Measurements from ENCODE around the gene PTH2.
A peak's percentile ranks its signal among the peaks of the same experiment; 100 is the strongest.

PTH2 gene

DNA sequence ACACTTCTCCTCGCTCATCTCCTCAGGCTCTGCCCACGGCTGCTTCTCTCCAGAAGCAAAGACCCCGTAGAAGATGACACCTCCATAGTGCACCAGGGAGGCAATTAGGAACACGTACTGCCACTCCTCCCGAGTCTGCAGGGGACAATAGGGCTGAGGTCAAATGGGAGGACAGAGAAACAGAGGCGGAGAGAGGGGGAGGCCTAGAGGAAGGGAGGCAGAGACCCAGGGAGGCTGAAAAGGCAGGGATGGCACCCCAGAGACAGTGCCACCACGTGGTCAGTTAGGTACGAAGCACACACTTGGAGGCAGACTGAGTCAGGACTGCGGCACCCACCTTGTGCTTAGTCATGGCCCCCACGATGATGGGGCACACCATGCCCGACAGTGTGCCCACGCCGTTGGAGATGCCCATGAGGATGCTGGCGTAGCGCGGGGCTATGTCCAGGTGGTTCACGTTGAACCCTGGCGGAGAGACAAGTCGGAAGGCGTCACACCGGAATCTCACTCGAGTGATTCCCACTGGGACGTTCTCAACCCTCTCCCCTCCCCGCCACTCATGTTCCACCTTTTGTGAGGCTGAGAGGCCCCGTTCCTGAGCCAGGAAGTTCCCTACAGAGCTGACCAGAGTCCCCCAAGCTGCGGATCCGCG, 7.6 kb upstream of the PTH2 start:
- DNase-seq (peak; percentile 45), ATAC-seq (peak; percentile 54)

DNA sequence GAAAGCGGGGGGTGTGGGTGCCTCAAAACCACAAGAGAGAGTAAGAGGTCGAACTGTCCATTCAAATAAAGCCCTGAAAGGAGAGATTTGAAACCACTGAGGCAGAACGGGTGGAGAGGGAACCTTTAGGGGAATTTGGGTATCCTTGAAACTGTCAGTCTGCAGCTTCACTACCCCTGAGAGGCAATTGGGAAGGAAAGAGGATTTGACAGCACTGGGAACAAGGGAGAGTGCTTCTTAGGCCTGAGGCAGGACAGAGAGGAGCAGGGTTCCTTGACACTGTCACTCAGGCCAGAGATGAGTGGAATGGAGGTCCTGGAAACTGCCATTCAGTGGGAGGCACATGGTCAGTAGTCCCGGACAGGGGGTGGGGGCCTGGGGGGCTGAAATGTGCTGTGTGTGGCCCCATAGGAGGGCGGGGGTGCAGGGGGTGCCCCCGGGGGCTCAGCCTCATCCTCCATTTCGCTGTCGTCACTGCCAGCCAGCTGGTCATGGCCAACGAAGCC, 7.0 kb upstream of the PTH2 start:
- ATAC-seq (no peak), DNase-seq (no peak)

DNA sequence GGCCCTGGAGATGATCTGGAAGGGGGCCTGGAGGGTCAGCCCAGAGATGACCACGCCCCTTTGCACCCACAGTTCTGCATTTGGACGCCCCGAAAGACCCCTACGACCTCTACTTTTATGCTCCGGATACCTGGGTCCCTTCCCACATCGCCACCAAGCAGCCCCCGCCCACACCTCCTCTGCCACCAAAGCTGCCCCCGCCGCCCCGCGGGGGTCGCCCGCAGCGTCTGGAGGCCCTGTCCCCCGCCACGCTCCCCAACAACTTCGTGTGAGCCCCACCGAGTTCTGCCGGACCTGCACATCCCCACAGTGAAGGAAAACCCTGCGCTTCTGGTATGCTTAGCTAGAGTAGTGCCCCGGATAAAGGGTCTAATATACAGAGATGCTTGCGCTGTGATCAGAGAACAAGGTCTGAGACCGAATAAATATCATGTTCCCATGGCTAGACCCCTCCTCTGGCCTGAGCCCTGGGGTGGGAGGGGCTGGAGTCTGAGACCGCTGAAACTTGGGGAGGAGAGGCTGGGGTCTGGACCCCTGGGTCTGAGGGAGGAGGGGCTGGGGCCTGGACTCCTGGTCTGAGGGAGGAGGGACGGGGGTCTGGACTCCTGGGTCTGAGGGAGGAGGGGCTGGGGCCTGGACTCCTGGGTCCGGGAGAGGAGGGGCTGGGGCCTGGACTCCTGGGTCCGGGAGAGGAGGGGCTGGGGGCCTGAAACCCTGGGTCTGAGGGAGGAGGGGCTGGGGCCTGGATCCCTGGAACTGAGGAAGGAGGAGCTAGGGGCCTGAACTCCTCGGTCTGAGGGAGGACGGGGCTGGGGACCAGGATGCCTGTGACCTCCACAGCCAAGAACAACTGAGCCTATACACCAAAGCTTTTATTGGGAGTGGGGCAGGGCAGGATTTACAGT, 5.6 kb upstream of the PTH2 start:
- ATAC-seq (no peak), DNase-seq (no peak)

DNA sequence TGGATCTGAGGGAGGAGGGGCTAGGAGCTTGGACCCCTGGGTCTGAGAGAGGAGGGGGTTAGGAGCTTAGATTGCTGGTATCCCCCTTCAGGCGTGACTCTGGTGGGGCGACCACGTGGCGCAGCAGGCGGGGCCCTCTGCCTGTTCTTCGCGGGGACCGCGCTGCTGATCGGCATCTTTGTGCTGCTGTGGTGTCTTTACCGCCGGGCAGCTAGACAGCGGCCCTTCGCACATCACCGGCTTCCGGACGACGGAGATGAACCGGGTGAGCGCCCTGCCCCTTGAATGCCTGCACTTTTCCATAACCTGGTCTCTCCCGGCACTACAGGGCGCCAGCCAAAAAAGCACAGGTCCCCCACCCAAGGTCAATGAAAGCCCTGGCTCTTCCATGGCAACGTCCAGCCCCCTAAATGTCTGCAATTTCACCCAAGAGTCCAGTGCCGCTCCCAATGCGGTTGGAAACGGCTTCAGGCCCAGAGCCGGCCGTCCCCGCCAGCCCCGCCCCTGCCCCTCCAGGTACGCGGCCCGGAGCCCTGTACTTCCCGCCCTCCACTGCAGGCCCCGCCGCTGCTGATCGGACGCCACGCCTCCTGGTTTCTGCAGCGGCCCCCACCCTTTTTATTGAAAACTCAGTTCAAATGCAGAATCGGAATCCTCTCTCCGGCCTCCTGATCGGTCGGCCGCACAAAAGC, 4.8 kb upstream of the PTH2 start:
- DNase-seq, result peak; percentile 39
- ATAC-seq, result peak; percentile 38

DNA sequence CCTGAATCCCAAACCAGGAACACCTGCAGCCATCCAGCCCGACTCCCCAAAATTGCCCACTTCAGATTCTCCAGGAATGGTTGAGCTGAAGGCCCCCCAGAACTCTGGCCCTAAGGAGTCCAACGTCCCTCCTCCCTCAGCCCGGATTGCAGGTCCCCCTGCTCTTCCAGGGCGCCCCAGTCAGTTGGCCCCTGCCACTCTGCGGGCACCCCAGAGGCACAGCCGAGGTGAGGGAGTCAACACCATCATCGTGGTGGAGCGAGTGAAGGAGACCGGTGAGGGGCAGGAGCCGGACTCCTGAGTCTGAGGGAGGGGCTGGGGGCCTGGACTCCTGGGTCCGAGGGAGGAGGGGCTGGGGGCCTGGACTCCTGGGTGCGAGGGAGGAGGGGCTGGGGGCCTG, 4.1 kb upstream of the PTH2 start:
- DNase-seq (no peak), ATAC-seq (no peak)

DNA sequence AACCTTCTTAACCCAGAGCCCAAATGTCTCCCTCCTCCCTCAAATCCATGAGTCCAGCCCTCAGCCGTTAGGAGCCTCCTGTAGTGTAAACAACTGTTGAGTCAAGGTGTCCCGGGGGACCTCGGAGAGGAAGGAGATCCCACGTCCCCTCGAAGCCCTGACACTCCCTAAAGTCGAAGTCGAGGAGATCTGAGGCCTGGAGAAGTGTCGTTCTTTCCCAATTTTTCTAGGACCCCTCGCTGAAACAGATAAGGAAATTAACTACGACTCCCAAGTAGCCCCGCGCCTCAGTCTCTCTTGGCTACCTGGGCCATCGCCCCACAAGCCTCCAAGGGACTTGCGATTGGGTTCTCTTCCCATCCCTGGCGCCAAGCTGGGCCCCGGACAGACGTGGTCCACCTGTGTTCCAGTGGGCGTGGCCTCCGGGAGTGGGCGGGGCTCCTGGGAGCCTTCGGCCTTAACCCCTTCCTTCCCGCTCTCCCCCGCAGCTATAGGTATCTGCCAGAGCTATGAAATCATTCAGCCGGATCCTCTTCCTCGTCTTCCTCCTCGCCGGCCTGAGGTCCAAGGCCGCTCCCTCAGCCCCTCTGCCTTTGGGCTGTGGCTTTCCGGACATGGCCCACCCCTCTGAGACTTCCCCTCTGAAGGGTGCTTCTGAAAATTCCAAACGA, 2.8 kb upstream of the PTH2 start:
- ATAC-seq (no peak), DNase-seq (peak; percentile 65)

DNA sequence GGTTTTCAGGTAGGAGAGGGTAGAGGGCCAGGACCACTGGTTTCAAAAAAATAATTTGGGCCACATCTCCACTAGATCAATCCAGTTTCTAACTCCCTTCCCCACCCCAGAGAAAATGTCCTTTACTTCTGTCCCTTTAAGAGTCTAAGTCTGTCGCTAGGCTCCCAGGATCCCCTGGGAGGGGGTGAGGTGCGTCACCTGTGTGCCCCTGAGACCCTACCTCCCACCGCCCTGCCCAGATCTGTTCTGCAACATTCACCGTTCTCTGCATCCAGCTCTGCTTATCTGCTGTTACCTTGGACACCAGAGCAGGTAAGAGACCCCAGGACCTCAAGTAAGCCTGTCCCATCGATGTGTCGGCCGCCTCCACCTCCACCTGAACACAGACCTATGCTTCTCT, 1.9 kb upstream of the PTH2 start, which contains the start of gene GFY:
Gene GFY (plus strand): TSS at position 211 of the 400 bp plus-strand sequence. CDS start 1,043 bp downstream, outside the sequence.
- no peak for ATAC-seq
- DNase-seq, result no peak

DNA sequence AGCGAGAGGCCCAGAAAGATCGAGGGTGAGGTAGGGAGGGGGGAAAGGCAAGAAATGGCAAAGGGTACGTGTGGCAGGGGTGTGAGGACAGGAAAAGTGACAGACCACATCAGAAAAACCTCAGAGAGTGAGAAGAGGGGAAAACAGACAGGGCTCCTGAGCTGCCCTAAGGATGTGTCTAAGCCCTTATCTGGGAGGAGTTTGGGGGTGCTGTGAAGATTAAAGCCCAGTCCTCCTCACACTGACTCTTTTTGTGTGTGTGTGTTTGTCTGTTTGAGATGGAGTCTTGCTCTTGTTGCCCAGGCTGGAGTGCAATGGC, 703 bp upstream of the PTH2 start:
- DNase-seq (no peak), ATAC-seq (peak; percentile 65)

DNA sequence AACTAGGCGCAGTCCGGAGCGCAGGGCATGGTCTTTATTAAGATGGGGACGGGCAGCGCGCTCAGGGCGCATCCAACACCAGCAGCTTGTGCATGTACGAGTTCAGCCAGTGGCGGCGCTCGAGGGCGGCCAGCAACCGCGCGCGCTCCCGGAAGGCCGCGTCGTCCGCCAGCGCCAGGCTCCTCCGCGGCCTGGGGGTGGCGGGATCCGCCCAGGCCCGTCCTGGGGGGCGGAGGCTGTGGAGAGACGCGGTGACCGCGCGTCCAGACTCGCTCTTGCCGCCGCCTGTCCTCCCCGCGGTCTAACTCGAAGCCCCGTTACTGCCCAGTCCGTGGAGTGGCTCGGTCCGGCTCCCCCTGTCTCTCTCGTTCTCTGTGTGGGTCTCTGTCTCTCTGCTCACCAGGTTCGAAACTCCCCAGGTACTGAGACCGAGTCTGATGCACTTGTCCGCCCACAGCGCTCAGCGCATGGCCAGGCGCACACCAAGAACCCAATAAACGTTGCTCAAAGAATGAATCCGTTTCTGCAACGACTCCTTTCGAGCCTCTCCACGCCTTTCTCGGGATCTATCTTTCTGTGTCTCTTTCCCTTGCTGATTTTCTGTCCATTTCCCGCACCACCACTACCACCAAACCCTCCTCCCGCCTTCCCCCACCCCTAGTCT, 702 bp downstream of the PTH2 start:
- DNase-seq (peak; percentile 64), ATAC-seq (peak; percentile 37)

DNA sequence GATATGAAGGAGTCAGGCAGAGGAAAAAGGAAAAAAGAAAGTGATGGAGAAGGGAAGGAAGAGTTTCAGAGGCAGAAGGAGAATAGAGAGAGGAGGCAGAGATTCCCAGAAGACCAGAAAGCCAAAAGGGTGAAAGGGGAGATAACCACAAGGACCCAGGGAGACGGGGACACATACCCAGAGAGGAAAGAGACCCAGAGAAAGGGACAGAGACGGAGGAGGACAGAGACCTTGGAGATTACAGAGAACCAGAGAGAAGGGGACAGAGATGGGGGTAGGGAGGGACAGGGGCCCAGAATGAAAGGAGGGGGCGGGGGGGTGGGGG, 1.4 kb downstream of the PTH2 start:
- DNase-seq (no peak), ATAC-seq (no peak)

DNA sequence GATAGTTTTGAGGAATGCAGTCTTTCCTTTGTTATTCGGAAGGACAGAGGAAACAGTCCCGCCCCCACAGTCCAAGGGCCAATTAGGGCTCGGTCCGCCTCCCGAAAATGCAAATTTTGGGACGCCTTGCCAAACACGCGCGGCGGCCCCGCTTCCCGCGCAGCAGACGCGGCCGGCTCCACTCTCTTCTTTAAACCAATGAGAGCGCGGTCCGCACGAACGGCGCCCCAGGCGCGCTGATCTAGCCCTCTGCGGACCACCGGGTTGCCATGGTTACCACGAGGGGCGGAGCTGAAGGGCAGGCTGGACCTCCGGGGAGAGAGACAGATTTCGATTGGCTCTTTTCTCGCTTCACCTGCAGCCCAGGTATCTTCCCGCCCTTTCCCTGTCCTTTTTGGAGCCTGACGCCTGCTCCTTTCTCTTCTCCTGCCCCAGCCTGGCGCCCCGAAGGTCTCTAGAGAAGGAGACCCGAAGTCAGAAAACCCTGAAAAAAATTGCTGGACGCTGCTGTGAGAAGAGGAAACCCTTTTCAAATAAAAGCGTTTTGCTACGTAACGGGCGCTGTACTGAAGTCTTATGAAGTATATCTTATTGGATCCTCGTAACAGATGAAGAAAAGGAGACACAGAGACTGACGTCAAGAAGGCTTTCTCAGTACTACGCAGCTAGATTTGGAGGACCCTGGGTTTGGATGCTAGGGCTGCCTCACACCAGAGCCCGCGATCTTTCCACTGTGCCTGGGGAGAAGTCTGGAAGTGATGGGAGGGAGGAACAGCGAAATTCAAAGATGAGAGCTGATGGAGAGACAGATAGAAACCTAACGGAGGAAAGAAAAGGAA, 2.0 kb downstream of the PTH2 start:
- no peak for ATAC-seq
- DNase-seq, result peak; percentile 60

DNA sequence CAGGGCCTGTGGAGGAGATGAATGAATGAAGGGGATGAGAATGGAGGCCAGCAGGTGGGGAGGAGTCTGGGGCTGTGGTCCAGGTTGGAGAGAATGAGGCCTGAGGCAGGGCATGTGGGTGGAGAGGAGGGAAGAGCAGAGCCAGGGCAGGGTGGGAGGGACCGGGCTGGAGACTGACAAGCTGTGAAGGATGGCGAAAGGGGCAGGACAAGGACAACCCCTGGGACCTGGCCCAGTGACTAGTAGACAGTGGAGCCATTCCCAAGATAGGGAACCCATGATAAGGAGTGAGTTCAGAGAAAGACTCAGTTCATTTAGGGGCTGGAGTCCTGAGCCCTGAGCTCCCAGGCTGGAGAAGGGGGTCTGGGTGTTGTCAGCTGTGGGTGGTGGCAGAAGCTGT, 3.0 kb downstream of the PTH2 start:
- no peak for DNase-seq
- ATAC-seq, result no peak

DNA sequence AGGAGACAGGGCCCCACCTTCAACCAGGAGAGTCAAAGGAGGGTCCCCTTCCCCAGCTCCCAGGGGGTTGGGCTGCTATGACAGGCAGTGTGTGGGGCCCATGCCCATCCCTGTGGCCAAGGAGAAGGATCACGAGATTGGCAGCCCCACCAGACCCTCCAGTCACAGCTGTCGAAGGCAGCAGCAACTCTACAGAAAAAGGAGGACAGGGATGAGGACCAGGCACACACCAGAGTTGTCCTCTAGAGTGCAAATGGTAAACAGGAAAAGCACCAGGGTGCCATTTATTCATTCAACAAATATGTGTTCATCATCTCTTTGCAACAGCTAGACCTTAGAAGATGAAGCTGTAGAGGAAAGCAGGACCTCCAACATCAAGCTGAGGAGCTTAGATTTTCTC, 4.1 kb downstream of the PTH2 start:
- ATAC-seq, result no peak

DNA sequence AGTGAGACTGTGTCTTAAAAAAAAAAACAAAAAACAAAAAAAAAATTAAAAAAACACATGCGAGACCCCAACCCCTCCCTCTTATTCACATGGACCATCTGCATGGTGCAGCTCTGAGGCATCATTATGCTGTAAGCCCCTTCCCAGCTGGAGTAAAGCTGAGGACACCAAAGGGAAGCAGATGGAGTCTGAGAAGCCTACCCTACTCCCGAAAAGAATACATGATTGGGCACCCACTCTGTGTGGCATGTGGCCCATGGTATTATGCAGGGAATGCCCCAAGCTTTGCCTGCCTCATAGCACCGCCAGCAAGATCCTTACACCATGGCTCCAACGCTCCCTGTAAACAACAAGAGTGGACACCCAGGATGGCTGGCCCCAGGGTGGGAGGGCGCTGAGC, 4.7 kb downstream of the PTH2 start:
- DNase-seq (no peak), ATAC-seq (no peak)

More for the DNA sequence above, 4.1 kb downstream of the PTH2 start:
- DNase-seq, result no peak

DNA sequence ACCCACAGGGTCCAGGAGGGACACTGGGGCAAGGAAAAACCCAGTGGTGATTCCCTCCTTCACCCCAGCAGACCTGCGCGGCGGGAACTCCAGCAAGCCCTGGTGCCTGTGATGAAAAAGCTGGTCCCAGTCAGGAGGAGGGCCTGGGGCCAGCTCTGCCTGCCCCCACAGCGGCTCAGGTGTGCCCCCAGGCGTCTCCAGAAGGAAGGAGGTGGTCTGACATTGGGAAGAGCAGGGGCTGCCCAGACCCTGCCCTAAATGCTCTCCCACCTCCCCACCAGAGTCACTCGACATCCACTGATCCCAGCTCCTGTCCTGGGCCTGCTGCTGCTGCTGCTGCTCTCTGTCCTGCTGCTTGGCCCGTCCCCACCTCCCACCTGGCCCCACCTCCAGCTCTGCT, 6.2 kb downstream of the PTH2 start:
- no peak for ATAC-seq
- no peak for DNase-seq

DNA sequence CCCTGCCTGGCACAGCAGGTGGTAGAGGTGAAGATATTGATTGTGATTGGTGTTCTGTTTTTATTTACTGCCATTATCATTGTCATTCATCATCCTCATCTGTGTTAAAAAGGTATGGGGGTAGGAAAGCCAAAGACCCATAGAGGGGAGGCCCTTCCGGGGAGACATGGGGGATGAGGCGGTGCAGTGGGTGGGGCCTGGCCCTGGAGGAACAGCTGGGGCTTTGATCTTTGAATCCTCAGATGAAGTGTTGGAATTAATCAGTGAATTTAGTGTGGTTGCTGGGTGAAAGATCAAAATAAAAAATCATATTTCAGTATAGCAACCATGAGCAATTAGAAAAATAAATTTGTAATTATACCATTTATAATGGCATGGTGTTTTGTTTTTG, 7.4 kb downstream of the PTH2 start:
- ATAC-seq, result no peak
- DNase-seq, result no peak

DNA sequence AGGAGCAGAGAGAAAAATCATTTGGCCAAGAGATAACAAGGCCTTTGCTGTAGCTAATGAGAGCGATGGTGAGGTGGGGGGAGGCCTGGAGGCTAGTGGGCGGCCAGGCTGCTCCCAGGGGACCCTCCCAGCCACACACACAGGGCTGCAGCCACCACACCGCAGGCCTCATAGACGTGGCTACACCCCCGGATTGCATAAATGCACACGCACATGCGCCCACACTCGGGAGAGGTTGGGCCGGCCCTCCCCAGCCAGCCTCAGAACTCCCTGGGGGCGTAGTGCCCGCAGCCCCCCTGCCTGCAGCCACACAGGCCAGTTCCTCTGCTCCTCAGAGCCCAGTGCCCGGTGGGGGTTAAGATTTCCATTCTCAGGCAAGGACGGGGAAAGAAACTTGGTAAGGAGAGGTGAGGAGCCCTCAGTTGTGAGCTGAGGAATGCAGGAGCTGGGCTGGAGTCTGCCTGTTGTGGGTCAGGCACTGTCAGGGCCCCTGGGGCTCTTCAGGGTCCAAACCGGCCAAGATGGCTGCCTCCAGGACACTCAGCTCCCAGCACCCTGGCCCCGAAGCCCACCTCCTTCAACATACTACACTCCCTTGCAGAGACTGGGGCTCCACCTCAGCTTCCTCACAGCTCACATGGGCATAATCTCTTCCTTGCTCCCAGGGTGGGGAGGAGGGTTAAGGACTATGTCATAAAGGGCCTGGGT, 8.0 kb downstream of the PTH2 start:
- ATAC-seq, result no peak
- no peak for DNase-seq

DNA sequence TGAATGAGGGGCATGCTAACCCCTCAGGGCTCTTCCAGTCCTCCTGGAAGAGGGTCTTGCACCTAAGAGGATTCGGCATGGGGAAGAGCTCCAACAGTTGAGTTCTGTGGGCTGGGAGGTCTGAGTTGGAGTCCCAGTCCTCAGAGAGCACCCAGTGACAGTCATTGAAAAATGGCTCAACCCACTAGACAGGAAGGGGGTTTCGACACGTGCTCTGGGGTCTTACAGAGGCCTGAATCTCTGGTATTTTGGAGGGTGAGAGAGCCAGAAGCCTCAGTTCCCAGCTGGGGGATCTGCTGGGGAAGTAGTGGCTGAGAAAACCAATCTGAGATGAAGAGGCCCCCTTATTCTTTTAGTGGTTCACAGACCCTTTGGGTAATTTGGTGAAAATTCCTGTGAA, 9.0 kb downstream of the PTH2 start:
- no peak for ATAC-seq

DNA sequence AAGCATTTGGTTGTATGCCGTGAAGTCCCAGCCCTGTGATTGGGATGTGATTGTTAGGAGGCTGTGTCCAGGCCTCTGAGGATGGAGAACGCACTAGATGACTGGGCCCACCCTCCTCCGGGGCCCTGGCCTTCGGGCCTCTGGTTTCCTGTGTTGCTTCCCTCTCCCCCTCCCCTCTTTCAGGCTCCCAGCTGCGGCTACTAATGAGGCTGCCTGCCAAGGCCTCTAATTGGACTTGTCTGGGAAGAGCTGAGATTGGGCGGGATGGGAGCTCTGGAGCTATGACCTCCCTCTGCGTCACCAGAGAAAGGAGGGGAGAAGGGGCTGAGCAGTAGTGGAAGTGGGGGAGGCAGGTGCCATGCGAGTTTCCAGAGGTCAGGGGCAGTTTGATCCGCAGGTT, 9.9 kb downstream of the PTH2 start:
- ATAC-seq (no peak), DNase-seq (no peak)

More for the DNA sequence above, 9.0 kb downstream of the PTH2 start:
- no peak for DNase-seq

DNA sequence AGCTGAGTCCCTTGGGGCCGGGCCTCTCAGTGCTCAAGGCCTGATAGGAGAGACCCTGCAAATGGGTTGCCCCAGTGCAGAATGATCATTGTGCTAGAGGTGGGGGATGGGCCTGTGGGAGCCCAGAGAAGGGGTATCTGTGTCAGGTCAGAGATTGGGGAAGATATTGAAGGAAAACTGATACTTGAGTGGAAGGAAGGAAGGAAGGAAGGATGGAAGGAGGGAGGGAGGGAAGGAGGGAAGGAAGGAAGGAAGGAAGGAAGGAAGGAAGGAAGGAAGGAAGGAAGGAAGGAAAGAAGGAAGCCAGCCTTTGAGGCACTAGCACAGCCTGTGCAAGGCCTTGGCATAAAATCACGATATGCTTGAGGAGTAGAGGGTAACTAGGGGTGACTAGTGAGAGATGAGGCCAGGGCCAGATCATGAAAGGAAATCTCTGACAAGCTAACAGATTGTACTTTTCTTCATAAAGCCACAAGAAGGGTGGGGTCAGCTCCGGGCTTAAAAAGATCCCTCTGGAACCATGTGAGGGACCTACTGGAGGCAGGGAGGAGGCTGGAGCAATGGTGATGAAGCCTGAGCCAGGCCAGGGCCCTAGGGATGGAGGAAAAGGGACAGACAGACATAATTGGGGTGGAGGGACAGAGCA, 11.4 kb downstream of the PTH2 start:
- ATAC-seq (no peak), DNase-seq (no peak)

All from stimulated activated naive CD8-positive, alpha-beta T cell treated with anti-CD3 and anti-CD28 coated beads, Interleukin-15, Interleukin-2, amounts not matched to agents 100 U/mL and 50 U/mL, for 24 hours (primary cell).